IMR-90 (cell line): ENCODE measurements around the gene DEFB124.

ENCODE experiments used
- CEBPB ChIP-seq: IDR thresholded peaks from 2 replicates; pipeline ENCODE4 v1.6.1; 2012; ENCODE audit warnings: low read depth, low read length, improper control_type of control experiment
- CTCF ChIP-seq: conservative IDR thresholded peaks from 2 replicates; pipeline ENCODE4 v1.5.1; 2012; ENCODE audit warnings: mild to moderate bottlenecking, low read depth, low read length, improper control_type of control experiment
- ELK1 ChIP-seq: fragments of 150-350 bp; IDR thresholded peaks from 2 replicates; pipeline ENCODE4 v1.6.1; 2016; ENCODE audit warnings: low read depth, mild to moderate bottlenecking, low read length, moderate library complexity, borderline replicate concordance
- MAFK ChIP-seq: IDR thresholded peaks from 2 replicates; pipeline ENCODE4 v1.6.1; 2012; ENCODE audit warnings: low read depth, low read length, improper control_type of control experiment
- MAZ ChIP-seq: IDR thresholded peaks from 2 replicates; pipeline ENCODE4 v1.6.1; 2012; ENCODE audit warnings: low read depth, mild to moderate bottlenecking, low read length, improper control_type of control experiment, moderate library complexity, borderline replicate concordance
- NFE2L2 ChIP-seq: fragments of 150-350 bp; IDR thresholded peaks from 2 replicates; pipeline ENCODE4 v1.6.1; 2016; ENCODE audit warnings: low read depth, mild to moderate bottlenecking, low read length
- POLR2A ChIP-seq: IDR thresholded peaks from 2 replicates; pipeline ENCODE4 v1.6.1; 2012; ENCODE audit warnings: mild to moderate bottlenecking, low read depth, low read length
- RAD21 ChIP-seq: IDR thresholded peaks from 2 replicates; pipeline ENCODE4 v1.6.1; 2012; ENCODE audit warnings: low read length, improper control_type of control experiment
- RCOR1 ChIP-seq: IDR thresholded peaks from 2 replicates; pipeline ENCODE4 v1.6.1; 2012; ENCODE audit warnings: mild to moderate bottlenecking, low read length, improper control_type of control experiment; ENCODE audit not compliant: insufficient replicate concordance
- RFX5 ChIP-seq: IDR thresholded peaks from 2 replicates; pipeline ENCODE4 v1.8.0; 2012; ENCODE audit warnings: low read depth, mild to moderate bottlenecking, low read length, moderate library complexity
- SMC3 ChIP-seq: fragments of 150-350 bp; IDR thresholded peaks from 2 replicates; pipeline ENCODE4 v1.6.1; 2016; ENCODE audit warnings: low read depth, mild to moderate bottlenecking, antibody characterized with exemption, low read length, moderate library complexity

- TF ChIP-seq RFX5 (no peak), CTCF (no peak), POLR2A (no peak), RCOR1 (no peak), CEBPB (no peak), MAFK (no peak), RAD21 (no peak), SMC3 (no peak), MAZ (no peak), NFE2L2 (no peak), ELK1 (no peak)
Observed at GRCh38 chr20:31508517-31509244, 33.8 kb upstream of the DEFB124 start.
